Nephron (organoid): Measurements from ENCODE around the gene TM9SF3.
"Not testable (repeated sequence)": the region's sequence is repeated elsewhere in the genome, so short reads cannot be mapped to it uniquely, and the experiment has no call there.

Experiments used
- H3K27ac Mint-ChIP-seq, 3 experiments: 2 replicates each; pipeline ENCODE4 v1.8.0; 2020; ENCODE audit warnings: mixed read lengths in 3 of 3, mild to moderate bottlenecking in 2 of 3, moderate library complexity in 1 of 3
- H3K27me3 Mint-ChIP-seq: 2 replicates; pipeline ENCODE4 v1.8.0; 2021; ENCODE audit warnings: low read depth, mild to moderate bottlenecking, moderate library complexity, mixed read lengths
- H3K36me3 Mint-ChIP-seq: 2 replicates; pipeline ENCODE4 v1.8.0; 2020; ENCODE audit warnings: low read depth, mixed read lengths
- H3K4me1 Mint-ChIP-seq: 2 replicates; pipeline ENCODE4 v1.8.0; 2020; ENCODE audit warnings: mixed read lengths
- H3K4me3 Mint-ChIP-seq, 3 experiments: 2 replicates each; pipeline ENCODE4 v1.8.0; 2020; ENCODE audit warnings: mild to moderate bottlenecking in 3 of 3, mixed read lengths in 3 of 3, moderate library complexity in 2 of 3
- H3K9me3 Mint-ChIP-seq: 2 replicates; pipeline ENCODE4 v1.8.0; 2020; ENCODE audit warnings: mixed read lengths
- TF ChIP-seq, protein P1 (sequence below), 3 experiments: fragments of 200-600 bp; sonication (generic); IDR thresholded peaks; one replicate each; pipeline ENCODE4 v1.5.0; 2021; ENCODE audit warnings: antibody characterized with exemption in 3 of 3; ENCODE audit not compliant: unreplicated experiment in 3 of 3

The TM9SF3 gene

DNA sequence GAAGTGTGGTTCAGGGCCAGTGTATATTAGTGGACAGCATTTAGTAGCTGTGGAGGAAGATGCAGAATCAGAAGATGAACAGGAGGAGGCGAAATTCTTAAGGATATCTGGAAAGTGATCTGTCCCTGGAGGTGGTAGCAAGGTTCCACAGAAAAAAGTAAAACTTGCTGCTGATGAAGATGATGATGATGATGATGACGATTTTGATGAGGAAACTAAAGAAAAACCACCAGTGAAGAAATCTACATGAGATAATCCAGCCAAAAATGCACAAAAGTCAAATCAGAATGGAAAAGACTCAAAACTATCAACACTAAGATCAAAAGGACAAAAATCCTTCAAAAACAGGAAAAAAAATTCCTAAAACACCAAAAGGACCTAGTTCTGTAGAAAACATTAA is 26.3 kb downstream of the TM9SF3 start:
- Mint-ChIP-seq H3K27ac (no peak overlapping the region), H3K9me3 (no peaks in the 10 kb centered on the region), H3K36me3 (peaks cover 48% of the 10 kb centered on the region), H3K4me3 (no peak overlapping the region), H3K4me1 (no peaks in the 10 kb centered on the region), H3K27me3 (no peaks in the 10 kb centered on the region)
- TF ChIP-seq, protein P1, sequence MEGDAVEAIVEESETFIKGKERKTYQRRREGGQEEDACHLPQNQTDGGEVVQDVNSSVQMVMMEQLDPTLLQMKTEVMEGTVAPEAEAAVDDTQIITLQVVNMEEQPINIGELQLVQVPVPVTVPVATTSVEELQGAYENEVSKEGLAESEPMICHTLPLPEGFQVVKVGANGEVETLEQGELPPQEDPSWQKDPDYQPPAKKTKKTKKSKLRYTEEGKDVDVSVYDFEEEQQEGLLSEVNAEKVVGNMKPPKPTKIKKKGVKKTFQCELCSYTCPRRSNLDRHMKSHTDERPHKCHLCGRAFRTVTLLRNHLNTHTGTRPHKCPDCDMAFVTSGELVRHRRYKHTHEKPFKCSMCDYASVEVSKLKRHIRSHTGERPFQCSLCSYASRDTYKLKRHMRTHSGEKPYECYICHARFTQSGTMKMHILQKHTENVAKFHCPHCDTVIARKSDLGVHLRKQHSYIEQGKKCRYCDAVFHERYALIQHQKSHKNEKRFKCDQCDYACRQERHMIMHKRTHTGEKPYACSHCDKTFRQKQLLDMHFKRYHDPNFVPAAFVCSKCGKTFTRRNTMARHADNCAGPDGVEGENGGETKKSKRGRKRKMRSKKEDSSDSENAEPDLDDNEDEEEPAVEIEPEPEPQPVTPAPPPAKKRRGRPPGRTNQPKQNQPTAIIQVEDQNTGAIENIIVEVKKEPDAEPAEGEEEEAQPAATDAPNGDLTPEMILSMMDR (IDR thresholded peaks at IDR 0.05; ENCODE audit: unreplicated experiment in 3 of 3): no peak

DNA sequence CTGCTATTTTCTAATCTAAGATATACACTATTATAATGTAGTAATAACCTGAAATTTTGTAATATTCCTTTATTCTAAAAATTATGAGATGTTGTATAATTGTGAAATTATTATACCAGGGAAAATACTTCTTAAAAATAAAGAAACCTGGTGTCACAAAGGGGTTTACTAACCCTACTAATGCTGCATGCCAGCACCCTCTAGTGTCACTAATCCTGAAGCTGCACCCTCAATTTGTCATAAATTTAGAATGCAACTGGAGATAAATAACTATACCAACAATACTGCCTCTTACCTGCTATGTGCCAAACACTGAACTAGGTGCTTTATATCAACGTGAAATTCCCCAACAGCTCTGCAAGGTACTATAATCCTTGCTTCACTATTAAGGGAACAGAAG is 30.8 kb downstream of the TM9SF3 start:
- TF ChIP-seq, protein P1 (IDR thresholded peaks at IDR 0.05; ENCODE audit: unreplicated experiment in 3 of 3): peak; percentile 33 to 52 (median 33)
- H3K36me3 Mint-ChIP-seq: peaks cover 31% of the 10 kb centered on the region
- no peaks in the 10 kb centered on the region for H3K4me1 Mint-ChIP-seq
- H3K27ac Mint-ChIP-seq: no peak overlapping the region
- H3K27me3 Mint-ChIP-seq: no peaks in the 10 kb centered on the region
- H3K9me3 Mint-ChIP-seq: no peaks in the 10 kb centered on the region
- no peak overlapping the region for H3K4me3 Mint-ChIP-seq

DNA sequence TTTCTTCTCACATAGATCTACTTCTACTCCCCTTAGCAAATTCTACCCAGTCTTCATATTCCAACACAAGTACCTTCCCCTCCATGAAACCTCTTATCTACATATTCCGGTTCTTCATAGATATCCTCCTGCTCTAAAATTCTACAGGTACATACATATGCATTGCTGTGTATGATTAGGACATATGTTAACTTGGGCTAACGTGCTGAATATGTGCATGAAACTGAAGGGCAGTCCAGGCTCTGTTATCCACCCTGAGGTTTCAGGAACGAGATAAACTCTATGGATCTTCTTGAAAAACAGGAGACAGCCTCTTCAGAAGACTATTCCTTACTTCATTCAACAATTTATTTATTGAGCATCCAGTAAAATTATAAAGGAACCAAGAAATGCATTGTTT is 31.5 kb downstream of the TM9SF3 start:
- H3K4me1 Mint-ChIP-seq: no peaks in the 10 kb centered on the region
- no peak overlapping the region for H3K4me3 Mint-ChIP-seq
- no peaks in the 10 kb centered on the region for H3K27me3 Mint-ChIP-seq
- TF ChIP-seq, protein P1 (IDR thresholded peaks at IDR 0.05; ENCODE audit: unreplicated experiment in 3 of 3): no peak
- H3K36me3 Mint-ChIP-seq: peaks cover 26% of the 10 kb centered on the region
- H3K9me3 Mint-ChIP-seq: no peaks in the 10 kb centered on the region
- no peak overlapping the region for H3K27ac Mint-ChIP-seq

DNA sequence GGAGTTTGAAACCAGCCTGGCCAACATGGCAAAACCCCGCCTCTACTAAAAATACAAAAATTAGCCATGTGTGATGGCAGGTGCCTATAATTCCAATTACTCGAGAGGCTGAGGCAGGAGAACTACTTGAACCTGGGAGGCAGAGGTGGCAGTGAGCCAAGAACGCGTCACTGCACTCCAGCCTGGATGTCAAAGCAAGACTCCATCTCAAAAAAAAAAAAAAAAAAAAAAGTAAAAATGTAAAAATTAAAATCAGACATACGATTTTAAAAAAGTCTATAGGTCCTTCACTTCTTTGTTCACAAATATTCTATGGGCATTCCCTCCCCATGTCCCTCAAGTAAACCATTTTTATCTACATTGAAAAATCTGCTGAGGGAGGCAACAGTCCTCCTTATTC is 38.2 kb downstream of the TM9SF3 start:
- H3K4me1 Mint-ChIP-seq: no peaks in the 10 kb centered on the region
- H3K9me3 Mint-ChIP-seq: no peaks in the 10 kb centered on the region
- TF ChIP-seq, protein P1 (IDR thresholded peaks at IDR 0.05; ENCODE audit: unreplicated experiment in 3 of 3): no peak
- no peaks in the 10 kb centered on the region for H3K27me3 Mint-ChIP-seq
- H3K27ac Mint-ChIP-seq: no peak overlapping the region
- no peak overlapping the region for H3K4me3 Mint-ChIP-seq
- peaks cover 50% of the 10 kb centered on the region for H3K36me3 Mint-ChIP-seq

DNA sequence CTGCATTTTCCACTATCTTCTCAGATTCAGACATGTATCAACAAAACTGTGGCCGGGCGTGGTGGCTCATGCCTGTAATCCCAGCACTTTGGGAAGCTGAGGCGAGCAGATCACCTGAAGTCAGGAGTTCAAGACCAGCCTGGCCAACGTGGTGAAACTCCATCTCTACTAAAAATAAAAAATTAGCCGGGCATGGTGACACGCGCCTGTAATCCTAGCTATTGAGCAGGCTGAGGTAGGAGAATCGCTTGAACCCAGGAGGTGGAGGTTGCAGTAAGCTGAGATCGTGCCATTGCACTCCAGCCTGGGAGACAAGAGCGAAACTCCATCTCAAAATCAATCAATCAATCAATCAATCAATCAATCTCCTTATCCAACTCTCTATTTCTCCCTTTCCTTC is 41.3 kb downstream of the TM9SF3 start:
- peaks cover 59% of the 10 kb centered on the region for H3K36me3 Mint-ChIP-seq
- not testable (repeated sequence) for H3K27me3 Mint-ChIP-seq, H3K9me3 Mint-ChIP-seq, H3K27ac Mint-ChIP-seq, H3K4me1 Mint-ChIP-seq, H3K4me3 Mint-ChIP-seq

DNA sequence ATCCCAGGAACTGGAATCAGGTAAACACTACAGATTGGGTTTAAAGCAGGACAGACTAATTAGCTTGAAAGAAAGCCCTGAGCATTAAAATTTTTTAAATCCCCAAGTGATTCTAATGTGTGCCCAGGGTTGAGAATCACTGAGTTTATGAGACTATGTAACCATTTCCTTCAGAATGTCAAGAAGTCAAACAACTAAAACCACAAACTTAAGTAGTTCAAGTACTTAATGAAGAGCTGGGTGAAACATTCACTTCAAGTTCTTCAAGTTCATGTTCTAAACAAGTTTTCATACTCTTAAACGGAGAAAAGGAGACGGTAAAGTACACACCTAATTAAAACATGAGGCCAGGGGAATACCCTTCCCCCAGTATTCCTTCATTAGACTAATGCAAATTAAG is 44.9 kb downstream of the TM9SF3 start:
- Mint-ChIP-seq H3K9me3 (peaks cover 7% of the 10 kb centered on the region), H3K4me1 (no peaks in the 10 kb centered on the region), H3K4me3 (no peak overlapping the region), H3K36me3 (peaks cover 74% of the 10 kb centered on the region), H3K27me3 (no peaks in the 10 kb centered on the region), H3K27ac (no peak overlapping the region)
- TF ChIP-seq, protein P1 (IDR thresholded peaks at IDR 0.05; ENCODE audit: unreplicated experiment in 3 of 3): no peak
